H1 (cell line): ENCODE results near the gene RRAS2. TPM values are rescaled to one million over a fixed set of nuclear protein-coding genes. Genes with fewer than 3 reads are reported as not detected.

Source experiments
- CEBPB ChIP-seq: IDR thresholded peaks from 2 replicates; pipeline ENCODE4 v1.6.1; 2012; ENCODE audit warnings: low read depth, low read length
- CHD2 ChIP-seq: IDR thresholded peaks from 2 replicates; pipeline ENCODE4 v1.6.1; 2012; ENCODE audit warnings: low read length, improper control_type of control experiment
- CREB1 ChIP-seq: IDR thresholded peaks from 2 replicates; pipeline ENCODE4 v1.6.1; 2012; ENCODE audit warnings: inconsistent platforms
- CTBP2 ChIP-seq: IDR thresholded peaks from 2 replicates; pipeline ENCODE4 v1.7.0; 2011; ENCODE audit warnings: borderline replicate concordance, mild to moderate bottlenecking, moderate library complexity, mixed read lengths, low read length; ENCODE audit not compliant: insufficient read depth, insufficient read length
- EP300 ChIP-seq, 2 experiments: IDR thresholded peaks; 1 replicate in 1 of 2; 2 replicates in 1 of 2; pipeline ENCODE4 v1.6.1; 2011 to 2012; ENCODE audit warnings: low read depth in 2 of 2, low read length in 2 of 2, mild to moderate bottlenecking in 2 of 2, borderline replicate concordance in 1 of 2, inconsistent platforms in 1 of 2, moderate library complexity in 1 of 2
- GABPA ChIP-seq: IDR thresholded peaks from 2 replicates; pipeline ENCODE4 v1.6.1; 2011; ENCODE audit warnings: mild to moderate bottlenecking, low read length, moderate library complexity, borderline replicate concordance; ENCODE audit not compliant: insufficient read depth
- HDAC2 ChIP-seq, 2 experiments: fragments of 300-600 bp in 1 of 2; sonication (generic) in 1 of 2; IDR thresholded peaks; 2 replicates each; pipeline ENCODE4 v1.6.1; 2011 to 2012; ENCODE audit warnings: low read depth in 2 of 2, low read length in 2 of 2, mild to moderate bottlenecking in 2 of 2, moderate library complexity in 2 of 2, borderline replicate concordance in 1 of 2, inconsistent platforms in 1 of 2
- HDAC6 ChIP-seq: IDR thresholded peaks from one replicate; pipeline ENCODE4 v1.7.1; 2012; ENCODE audit warnings: low read depth, mild to moderate bottlenecking, inconsistent platforms, low read length, moderate library complexity
- JUND ChIP-seq: IDR thresholded peaks from 2 replicates; pipeline ENCODE4 v1.6.1; 2011; ENCODE audit warnings: mild to moderate bottlenecking, improper control_type of control experiment, low read length
- KDM5A ChIP-seq: fragments of 200-600 bp; IDR thresholded peaks from 2 replicates; pipeline ENCODE4 v1.7.1; 2012; ENCODE audit warnings: mild to moderate bottlenecking, low read length, inconsistent platforms, mixed read lengths
- NANOG ChIP-seq: IDR thresholded peaks from 2 replicates; pipeline ENCODE4 v1.6.1; 2011; ENCODE audit warnings: low read length, low read depth, mild to moderate bottlenecking, inconsistent platforms; ENCODE audit not compliant: insufficient read depth, poor library complexity, severe bottlenecking
- PHF8 ChIP-seq: fragments of 200-600 bp; sonication (generic); conservative IDR thresholded peaks from 2 replicates; pipeline ENCODE4 v1.7.1; 2012; ENCODE audit warnings: low read depth, mild to moderate bottlenecking, inconsistent platforms, low read length, moderate library complexity
- SIRT6 ChIP-seq: IDR thresholded peaks from one replicate; pipeline ENCODE4 v1.7.1; 2012; ENCODE audit warnings: low read length, inconsistent platforms
- SRF ChIP-seq: IDR thresholded peaks from 2 replicates; pipeline ENCODE4 v1.6.1; 2011; ENCODE audit warnings: mild to moderate bottlenecking, low read depth, low read length, moderate library complexity
- TAF7 ChIP-seq: optimal IDR thresholded peaks from 2 replicates; pipeline ENCODE3; 2011; ENCODE audit warnings: low read depth, mild to moderate bottlenecking, inconsistent platforms, low read length, moderate library complexity, borderline replicate concordance
- TBP ChIP-seq: IDR thresholded peaks from 2 replicates; pipeline ENCODE4 v1.6.1; 2011; ENCODE audit warnings: low read depth, low read length, improper control_type of control experiment
- YY1 ChIP-seq: IDR thresholded peaks from 2 replicates; pipeline ENCODE4 v1.6.1; 2011; ENCODE audit warnings: low read depth, mild to moderate bottlenecking, low read length
- polyA plus RNA-seq, 7 experiments: library from polyadenylated mRNA; depleted of rRNA in 3 of 7; stranded (reverse) in 5 of 7; unstranded in 2 of 7; fragments of >200 nt in 5 of 7; fragments of 200-250 nt in 2 of 7; gene quantifications; 1 replicate in 5 of 7; 2 replicates in 1 of 7; 4 replicates in 1 of 7; pipeline versions ENCODE4 v1.2.1 to v1.2.3, GENCODE V29; 2011 to 2013; ENCODE audit warnings: missing spikeins in 2 of 7, mixed read lengths in 2 of 7
- total RNA-seq: library from RNA; stranded (reverse); fragmentation: NEBNext Ultra II Directional; extraction: Animal tissue kit (Norgen Biotek cat#: 25700); gene quantifications from 2 replicates; pipeline ENCODE4 v1.2.1, GENCODE V29; 2021
- TF ChIP-seq, protein P1 (sequence below): IDR thresholded peaks from 2 replicates; pipeline ENCODE4 v1.6.1; 2012; ENCODE audit warnings: inconsistent platforms
- TF ChIP-seq, protein P2 (sequence below): IDR thresholded peaks from 2 replicates; pipeline ENCODE4 v1.6.1; 2011; ENCODE audit warnings: low read length, improper control_type of control experiment

RRAS2 gene
- total and polyA plus RNA-seq, 2 of the 8 experiments (the other 6 are each of a cell fraction or from before 2014, with no cell fraction given), result 72.3 to 234 TPM

DNA sequence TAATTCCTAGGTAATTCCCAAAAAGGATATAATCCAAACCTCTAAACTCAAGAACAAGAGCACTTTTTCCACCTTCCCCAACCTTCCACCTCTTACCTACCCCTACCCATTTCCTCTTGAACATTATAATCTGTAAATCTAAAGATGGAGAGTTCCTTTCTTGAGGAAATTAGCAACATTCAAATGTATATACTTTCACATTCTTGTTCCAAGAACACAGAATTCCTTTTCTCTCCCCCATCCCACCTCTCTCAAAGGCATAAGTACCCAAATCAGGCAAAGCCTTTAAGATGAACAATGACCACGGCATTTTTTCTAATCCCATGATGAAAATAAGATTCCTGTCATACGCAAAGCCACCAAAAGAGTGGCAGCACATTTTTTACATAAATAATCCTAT is 18.3 kb downstream of the RRAS2 start (continued):
- TF ChIP-seq CEBPB, result no peak
- TF ChIP-seq CREB1, result no peak
- TF ChIP-seq, protein P1, sequence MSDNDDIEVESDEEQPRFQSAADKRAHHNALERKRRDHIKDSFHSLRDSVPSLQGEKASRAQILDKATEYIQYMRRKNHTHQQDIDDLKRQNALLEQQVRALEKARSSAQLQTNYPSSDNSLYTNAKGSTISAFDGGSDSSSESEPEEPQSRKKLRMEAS, result no peak
- peak; percentile 48 to 60; a peak in 1 of 4 replicates for TF ChIP-seq HDAC2 (IDR thresholded peaks at IDR 0.05; ENCODE audit: borderline replicate concordance in 1 of 2, low read depth in 2 of 2, low read length in 2 of 2)
- peak; percentile 59 for TF ChIP-seq TBP
- peak; percentile 34; the same call in 1 of the 2 replicates for TF ChIP-seq SRF
- TF ChIP-seq YY1, result no peak
- TF ChIP-seq GABPA, result no peak
- TF ChIP-seq NANOG, result peak; percentile 32
- peak; percentile 40 for TF ChIP-seq TAF7
- no peak for TF ChIP-seq KDM5A
- TF ChIP-seq PHF8, result no peak
- no peak for TF ChIP-seq CTBP2
- TF ChIP-seq JUND, result no peak
- no peak for TF ChIP-seq CHD2
- no peak for TF ChIP-seq SIRT6
- TF ChIP-seq HDAC6, result no peak
- peak in 1 of 2 experiments; percentile 32; a peak in 1 of 3 replicates for TF ChIP-seq EP300 (IDR thresholded peaks at IDR 0.05; ENCODE audit: borderline replicate concordance in 1 of 2, low read depth in 2 of 2, low read length in 2 of 2)
- TF ChIP-seq, protein P2, sequence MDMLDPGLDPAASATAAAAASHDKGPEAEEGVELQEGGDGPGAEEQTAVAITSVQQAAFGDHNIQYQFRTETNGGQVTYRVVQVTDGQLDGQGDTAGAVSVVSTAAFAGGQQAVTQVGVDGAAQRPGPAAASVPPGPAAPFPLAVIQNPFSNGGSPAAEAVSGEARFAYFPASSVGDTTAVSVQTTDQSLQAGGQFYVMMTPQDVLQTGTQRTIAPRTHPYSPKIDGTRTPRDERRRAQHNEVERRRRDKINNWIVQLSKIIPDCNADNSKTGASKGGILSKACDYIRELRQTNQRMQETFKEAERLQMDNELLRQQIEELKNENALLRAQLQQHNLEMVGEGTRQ, result no peak
